HG02798 (cell line): Measurements from ENCODE around the gene FARP1.

Experiments used
- ATAC-seq: cut with Tn5 transposase; IDR thresholded peaks from one replicate; pipeline ENCODE4 v1.9.1; 2021; ENCODE audit warnings: mild to moderate bottlenecking; ENCODE audit not compliant: unreplicated experiment, poor library complexity

FARP1 gene

DNA sequence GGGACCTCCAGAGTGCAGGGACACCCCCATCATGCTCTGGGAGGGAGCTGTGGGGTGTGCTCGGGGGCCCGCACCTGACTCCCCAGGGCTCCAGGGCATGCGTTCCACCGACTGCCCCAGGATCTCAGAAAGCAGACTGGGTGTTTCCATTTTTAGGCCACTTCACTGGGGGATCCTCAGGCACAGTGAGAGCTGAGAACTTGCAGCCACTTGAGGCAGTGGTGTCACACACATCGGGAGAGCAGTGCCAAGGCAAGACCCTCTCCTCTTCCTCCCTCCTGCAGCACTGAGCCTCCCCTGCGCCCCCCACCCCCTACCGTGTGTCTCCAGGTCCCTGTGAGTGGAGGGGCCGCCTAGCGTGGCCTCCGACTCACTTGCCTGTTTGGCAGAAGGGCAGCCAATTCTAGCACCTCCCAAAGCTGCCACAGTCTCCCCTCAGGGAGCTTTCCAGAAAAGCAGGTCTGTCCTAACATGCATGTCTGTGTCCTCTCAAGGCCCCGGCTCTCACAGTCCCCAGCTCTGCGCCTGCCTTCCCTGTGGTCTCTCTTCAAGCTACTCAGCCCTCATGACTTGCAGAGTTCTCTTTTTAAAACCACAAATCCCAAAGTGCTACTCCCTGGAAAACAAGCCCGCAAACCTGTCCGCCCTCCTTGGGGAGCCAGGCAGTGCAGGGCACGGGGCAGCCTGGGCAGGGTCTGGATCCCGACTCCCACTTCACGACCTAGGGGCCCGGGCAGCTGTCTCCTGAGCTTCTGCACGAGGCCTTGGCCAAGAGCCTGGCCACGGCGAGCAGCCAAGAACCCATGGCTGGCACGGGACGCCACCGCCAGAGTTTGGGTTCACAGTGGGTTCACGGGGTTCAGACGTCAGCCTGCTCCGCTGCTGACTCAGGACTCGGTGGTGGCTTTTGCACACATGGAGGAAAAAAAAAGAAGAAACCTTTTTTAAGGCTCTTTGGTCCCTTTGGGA, 339.9 kb downstream of the FARP1 start:
- no peak for ATAC-seq

DNA sequence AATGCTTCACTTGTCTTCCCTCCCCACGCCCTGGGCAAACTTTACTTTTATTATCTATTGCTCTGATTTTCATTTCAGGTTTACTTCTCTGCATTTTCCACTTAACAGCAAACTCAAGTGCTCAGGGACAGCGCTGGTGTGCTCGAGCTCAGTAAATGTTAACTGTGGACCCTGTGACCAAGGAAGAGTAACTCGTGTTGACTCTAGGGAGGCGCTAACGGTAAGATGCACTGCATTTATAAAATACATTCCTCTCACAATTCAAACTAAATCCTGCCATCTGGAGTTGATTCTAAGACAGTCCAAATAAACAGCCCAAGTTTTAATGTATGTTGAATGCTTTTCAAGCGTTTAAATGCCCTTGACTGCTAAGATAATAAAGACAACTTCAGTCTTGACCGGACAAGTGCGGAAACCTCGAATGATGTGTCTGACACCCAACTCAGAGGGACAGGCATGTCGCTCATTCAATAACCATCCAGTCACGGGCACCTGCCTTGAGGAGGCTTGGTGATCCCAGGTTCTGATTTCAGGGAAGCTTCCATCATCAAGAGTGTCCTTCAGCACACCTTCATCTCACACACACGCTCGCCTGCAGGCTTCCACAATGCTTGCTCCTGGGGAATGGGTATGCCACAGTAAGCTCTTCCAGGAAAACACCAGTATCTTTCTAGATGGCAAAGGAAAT, 340.9 kb downstream of the FARP1 start:
- no peak for ATAC-seq

DNA sequence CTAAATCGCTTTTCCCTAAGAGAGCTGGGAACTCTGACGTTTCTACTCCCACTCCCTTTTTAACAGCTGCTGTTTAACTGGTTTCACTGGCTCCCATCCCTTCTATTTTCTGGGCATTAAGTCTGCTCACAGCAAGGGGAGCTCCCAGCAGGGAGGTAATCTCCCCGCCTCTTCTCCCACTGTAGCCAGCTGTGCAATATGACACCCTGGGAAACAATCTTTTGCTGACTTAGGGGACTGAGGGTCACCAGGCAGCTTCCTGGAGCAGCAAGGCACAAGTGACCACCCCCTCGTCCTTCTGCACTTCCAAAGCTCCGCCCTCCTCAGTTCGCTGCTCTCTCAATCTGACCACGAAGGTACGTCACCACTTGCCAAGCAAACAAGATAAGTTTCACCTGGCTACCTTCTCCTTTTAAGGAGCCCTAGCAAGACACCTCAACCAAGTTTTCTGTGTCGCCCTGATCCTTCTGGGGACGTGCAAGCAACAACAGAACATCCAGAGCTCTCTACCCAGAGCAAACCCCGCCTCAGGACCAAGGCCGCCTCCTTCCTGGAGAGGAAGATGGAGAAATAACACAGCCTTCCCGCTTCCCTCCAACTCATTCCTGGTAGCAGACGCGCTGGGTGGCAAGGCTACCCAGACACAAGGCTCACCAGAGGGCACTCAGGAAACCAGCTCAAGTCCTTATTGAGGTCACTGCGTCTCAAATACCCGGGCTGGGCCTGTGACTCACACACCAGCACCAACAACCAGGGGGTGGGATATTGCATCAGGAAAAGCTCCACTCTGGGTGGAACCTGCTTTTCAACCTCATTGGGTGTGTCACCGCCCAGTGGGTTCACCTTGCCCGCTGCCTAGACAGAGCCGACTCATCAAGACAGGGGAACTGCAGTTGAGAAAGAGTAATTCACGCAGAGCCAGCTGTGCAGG, 341.7 kb downstream of the FARP1 start:
- ATAC-seq = no peak

GRCh38 chr13:98485561-98485960, 342.7 kb downstream of the FARP1 start:
- ATAC-seq = no peak

- ATAC-seq = no peak
These were observed 343.5 kb downstream of the FARP1 start for GRCh38 chr13:98486412-98486811.

DNA sequence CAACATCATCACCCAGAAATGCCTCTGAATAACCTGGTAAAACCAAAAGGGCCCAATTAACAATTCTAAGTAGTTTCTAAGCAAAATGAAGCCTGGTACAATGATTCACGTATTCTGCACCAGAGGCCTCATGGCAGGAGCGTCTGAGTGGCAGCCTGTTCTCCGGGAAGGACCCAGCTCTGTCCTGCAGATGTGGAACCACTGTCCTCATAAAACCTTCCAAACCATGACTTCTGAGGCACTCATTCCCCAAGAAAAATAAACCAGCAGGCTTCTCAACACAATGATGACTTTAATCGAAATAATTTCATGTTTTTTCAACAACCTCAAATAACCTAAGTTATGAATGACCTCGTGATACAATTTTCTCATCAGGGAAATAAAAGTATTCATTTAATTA, 344.1 kb downstream of the FARP1 start:
- no peak for ATAC-seq

DNA sequence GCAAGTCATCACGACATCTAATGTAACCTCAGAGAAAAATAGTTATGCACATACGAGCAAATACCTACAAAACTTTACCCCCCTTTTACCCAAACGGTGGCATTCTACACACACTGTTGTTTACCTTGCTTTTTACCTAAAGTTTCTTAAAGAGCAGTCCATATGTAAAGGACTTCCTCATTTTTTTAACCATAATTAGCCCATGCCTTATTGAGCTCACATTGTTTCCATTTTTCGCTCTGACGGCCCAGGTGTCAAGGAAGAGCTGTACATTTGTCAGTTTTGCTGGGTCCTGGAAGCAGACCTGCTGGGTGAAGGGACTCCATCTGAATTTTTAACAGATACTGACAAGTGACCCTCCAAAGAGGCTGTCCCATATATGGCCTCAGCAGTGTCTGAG, 344.6 kb downstream of the FARP1 start:
- no peak for ATAC-seq

DNA sequence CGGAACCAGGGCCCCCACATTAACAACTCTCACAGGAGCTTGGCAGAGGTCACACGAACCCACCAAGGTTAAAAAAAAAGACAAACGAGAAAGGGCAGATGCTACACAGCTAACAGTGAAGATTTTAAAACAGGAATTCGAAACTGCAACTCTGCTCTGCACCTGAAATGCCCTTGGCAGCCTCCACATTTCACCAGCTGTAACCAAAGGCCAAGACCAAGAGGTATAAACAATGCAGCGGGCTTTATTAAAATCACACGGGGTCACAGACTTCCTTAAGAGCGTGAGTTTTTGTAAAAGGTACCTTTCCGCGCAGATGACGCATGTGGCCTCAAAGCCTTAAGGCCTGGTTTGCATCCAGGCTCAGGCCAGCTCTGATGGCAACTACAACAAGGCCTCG, 345.8 kb downstream of the FARP1 start:
- ATAC-seq = peak; percentile 81

DNA sequence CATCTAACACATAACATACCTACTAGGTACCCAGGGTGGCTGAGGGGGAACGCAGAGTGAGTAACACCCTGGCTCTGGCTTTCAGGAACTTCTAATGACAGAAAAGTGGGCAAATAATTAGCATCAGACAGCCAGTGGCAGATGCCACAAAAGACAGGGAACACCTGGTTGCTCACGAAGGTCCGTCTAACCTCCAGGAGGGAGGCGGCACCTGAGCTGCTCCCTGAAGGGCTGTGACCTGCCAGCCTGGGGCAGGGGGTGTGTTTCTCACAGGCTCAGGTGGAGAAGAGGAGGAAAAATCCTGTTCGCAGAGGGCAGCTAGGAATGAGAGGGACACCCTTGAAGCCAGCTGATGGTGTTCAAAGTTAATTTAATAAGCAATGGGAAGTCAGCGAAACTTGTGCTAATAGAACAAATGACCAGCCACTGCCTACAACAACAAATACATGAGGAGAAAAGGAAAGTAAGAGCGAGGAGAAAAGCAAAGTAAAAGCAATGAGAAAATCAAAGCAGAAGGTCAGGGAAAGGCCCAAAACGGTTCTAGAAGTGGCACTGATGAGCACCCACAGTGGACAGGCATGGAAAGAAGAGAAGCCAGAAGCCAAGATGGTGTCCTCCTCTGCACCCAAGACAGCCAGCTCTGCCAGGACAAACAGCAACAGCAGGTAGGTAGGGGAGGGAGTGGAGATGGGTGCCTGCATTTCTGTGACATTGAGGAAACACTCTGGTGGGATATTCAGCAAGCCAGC, 346.7 kb downstream of the FARP1 start:
- ATAC-seq = no peak

DNA sequence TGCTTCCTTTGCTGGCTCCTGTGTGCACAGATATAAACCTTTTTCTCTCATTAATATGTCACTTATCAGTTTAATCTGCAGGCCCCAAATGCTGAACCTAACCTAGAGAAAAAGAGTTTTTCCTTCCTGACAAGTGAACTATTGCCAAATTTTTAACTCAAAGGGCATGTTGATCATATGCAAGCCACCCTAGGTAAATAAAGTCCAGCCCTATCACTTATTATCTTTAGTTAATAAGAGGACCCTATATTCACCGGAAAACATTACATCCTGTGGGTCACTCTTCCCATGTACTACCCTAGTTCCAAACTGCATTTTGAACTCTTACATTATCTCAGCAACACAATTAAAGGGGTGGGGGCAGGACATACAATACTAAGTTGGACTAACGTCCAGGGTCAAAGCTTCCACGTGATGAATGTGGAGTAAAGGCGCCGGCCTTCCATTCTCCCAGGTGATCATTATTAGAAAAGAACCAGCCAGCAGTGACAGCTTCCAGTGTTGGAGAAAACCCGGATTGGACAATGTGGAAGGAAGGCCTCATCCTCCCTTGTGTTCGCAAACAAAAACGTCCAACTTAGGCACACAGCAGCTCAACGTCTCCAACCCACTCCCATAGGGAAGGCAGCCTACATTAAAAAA, 347.4 kb downstream of the FARP1 start:
- no peak for ATAC-seq

GRCh38 chr13:98490866-98491265, 348.0 kb downstream of the FARP1 start:
- no peak for ATAC-seq

GRCh38 chr13:98492335-98493041, 349.6 kb downstream of the FARP1 start:
- ATAC-seq = no peak

DNA sequence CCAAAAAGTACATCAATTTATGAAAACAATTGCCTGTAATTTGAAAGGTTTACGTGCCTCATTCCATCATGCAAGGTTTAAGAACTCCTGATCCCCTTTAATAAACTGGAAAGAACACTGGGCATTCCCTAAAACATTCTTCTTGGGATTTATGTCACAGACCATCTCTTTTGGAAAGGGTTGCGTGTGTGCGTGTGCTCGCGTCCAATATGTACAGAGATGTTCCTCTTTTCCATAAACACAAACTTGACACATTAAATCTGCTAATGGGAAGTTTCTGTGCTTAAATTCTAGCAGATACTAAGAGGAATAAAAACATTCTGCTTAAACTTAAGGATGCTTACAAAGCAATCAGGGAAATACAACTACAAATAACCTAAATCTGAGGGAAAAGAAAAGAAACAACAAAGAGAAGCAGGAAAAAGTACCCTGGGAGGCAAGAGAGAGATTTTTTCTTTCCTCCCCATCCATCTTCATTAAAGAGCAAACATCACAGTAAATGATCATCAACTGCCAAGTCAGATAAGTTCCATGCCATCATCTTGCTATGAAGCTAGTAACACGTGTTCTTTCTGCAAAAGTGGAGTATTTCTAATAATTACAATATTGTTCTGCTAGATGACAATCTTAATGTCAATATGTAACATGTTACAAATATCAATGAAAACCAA, 350.3 kb downstream of the FARP1 start:
- ATAC-seq = no peak

DNA sequence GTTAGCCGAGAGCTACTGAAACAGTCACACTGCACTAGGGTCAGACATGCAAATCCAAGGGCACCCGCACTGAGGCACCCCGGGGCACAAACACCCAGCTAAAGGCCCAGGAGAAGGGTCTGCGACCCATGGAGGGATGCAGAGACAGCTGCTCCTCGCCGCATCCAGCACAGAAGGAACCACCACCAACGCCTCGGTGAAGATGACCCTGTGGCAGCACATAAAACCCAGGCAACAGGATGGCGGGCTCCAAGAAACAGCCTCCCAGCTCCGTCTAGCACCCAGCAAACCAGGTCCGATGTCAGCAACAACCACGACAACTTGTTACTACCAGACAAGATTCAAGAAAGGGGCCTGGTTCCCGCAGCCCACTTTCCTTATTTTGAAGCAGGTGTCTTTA, 351.9 kb downstream of the FARP1 start:
- ATAC-seq = no peak

GRCh38 chr13:98495627-98496478, 353.0 kb downstream of the FARP1 start:
- no peak for ATAC-seq

GRCh38 chr13:98496479-98496791, 353.5 kb downstream of the FARP1 start:
- ATAC-seq = no peak

GRCh38 chr13:98496966-98497365, 354.1 kb downstream of the FARP1 start:
- no peak for ATAC-seq
